Renal pelvis (tissue), 4 donors: ENCODE measurements around the gene VPS18. TPM values are rescaled to one million over a fixed set of nuclear protein-coding genes. Genes with fewer than 3 reads are reported as not detected.

Source experiments
- DNase-seq: peaks from one replicate; pipeline ENCODE4 v3.0.0-alpha.2; 2013
- polyA plus RNA-seq, 3 donors: library from polyadenylated mRNA; unstranded; fragments of 120-200 nt; gene quantifications; one replicate each; pipeline ENCODE4 v1.2.1, GENCODE V29; 2013; ENCODE audit not compliant: insufficient read length in 3 of 3

Gene VPS18
- polyA plus RNA-seq, 3 donors = 18.4 to 20.5 (median 20.2) TPM

DNA sequence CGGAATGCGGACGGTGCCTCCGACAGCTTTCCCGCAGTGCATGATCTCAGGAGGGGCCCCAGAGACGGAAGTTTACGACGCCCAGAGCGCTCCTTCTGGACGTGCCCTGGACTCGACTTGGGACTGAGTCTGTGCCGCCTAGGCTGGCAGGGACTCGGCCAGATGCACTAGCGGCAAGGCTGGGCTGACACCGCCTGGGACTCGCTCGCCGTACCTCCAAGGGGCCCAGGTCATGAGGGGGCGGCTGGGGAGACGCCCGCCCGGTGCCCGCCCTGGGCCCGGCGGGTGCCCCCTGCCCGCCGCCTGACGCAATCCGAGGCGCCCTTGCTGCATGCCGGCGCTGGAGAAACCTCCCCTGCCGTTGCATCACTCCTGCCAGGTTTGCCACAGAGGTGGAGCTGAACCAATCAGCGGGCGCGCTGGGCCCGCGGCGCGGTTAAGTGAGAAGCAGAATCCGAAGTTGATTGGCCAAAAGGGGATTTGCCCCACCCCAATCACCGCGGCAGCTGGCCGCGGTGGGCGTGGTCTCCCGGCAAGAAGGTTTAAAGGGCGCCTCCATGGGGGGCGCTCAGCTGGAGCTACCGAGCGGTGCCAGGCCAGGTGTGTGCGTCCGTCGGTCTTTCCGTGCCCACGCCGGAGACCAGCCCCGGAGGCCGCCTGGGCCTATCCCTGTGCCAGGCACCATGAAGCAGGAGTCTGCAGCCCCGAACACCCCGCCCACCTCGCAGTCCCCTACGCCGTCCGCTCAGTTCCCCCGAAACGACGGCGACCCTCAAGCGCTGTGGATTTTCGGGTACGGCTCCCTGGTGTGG is 58.9 kb downstream of the VPS18 start, which contains the start of gene CHAC1:
Gene CHAC1 (plus strand): TSS at position 571 of the 812 bp plus-strand sequence. CDS start 113 bp downstream, at position 684.
- DNase-seq = peak; percentile 90

Other genes starting within 250 kb of the VPS18 start
- gene RAD51, start 199.3 kb upstream of the VPS18 start, polyA plus RNA-seq = 10 to 100 TPM; 12.1 to 14.4 (median 13.4) TPM
- 10 to 100 TPM; 40.8 to 46.8 (median 45.2) TPM for gene RMDN3, start 139.2 kb upstream of the VPS18 start, polyA plus RNA-seq
- gene GCHFR, start 130.4 kb upstream of the VPS18 start, polyA plus RNA-seq = 10 to 100 TPM; 40.6 to 59.4 (median 58.9) TPM
- 1 to 10 TPM; 2.3 to 5.4 (median 5.0) TPM for gene C15orf62, start 124.5 kb upstream of the VPS18 start, polyA plus RNA-seq
- gene ZFYVE19, start 87.4 kb upstream of the VPS18 start, polyA plus RNA-seq = 10 to 100 TPM; 25.8 to 27.7 (median 27.7) TPM
- gene DNAJC17, start 87.0 kb upstream of the VPS18 start, polyA plus RNA-seq = 10 to 100 TPM; 38.5 to 43.7 (median 38.7) TPM
- gene PPP1R14D, start 65.7 kb upstream of the VPS18 start, polyA plus RNA-seq = under 1 TPM; 0.46 to 0.69 (median 0.50) TPM
- 10 to 100 TPM; 72.4 to 75.5 (median 73.6) TPM for gene SPINT1, start 50.4 kb upstream of the VPS18 start, polyA plus RNA-seq
- gene RHOV, start 20.2 kb upstream of the VPS18 start, polyA plus RNA-seq = 1 to 10 TPM; 1.7 to 2.0 (median 1.8) TPM
- gene DLL4, start 34.9 kb downstream of the VPS18 start, polyA plus RNA-seq = 1 to 10 TPM; 6.6 to 8.6 (median 7.3) TPM
- gene CHAC1, start 59.0 kb downstream of the VPS18 start, polyA plus RNA-seq = 1 to 10 TPM; 2.5 to 3.8 (median 3.3) TPM
- 10 to 100 TPM; 23.1 to 25.7 (median 25.7) TPM for gene INO80, start 221.8 kb downstream of the VPS18 start, polyA plus RNA-seq